ENCODE data around the gene GNAT3.

The GNAT3 gene

GRCh38 chr7:80481196-80481884, 30.5 kb downstream of the GNAT3 start:
- no peak for DNase-seq (ENCODE audit: low read depth)
- no peak overlapping the region for H3K4me3 ChIP-seq (ENCODE audit: low read depth, low read length)
- no peak for TF ChIP-seq CTCF (IDR thresholded peaks at IDR 0.05; ENCODE audit: control insufficient read depth, extremely low read depth, insufficient read depth)

- DNase-seq (ENCODE audit: low read depth): no peak
- no peak for TF ChIP-seq CTCF (IDR thresholded peaks at IDR 0.05; ENCODE audit: control insufficient read depth, extremely low read depth, insufficient read depth)
- no peak overlapping the region for H3K4me3 ChIP-seq (ENCODE audit: low read depth, low read length)
These were observed 31.3 kb downstream of the GNAT3 start for GRCh38 chr7:80480566-80480965.

- H3K4me3 ChIP-seq (ENCODE audit: low read depth, low read length): no peak overlapping the region
- no peak for TF ChIP-seq CTCF (IDR thresholded peaks at IDR 0.05; ENCODE audit: control insufficient read depth, extremely low read depth, insufficient read depth)
- DNase-seq (ENCODE audit: low read depth): no peak
These were observed 33.2 kb downstream of the GNAT3 start for GRCh38 chr7:80478683-80479082.

DNA sequence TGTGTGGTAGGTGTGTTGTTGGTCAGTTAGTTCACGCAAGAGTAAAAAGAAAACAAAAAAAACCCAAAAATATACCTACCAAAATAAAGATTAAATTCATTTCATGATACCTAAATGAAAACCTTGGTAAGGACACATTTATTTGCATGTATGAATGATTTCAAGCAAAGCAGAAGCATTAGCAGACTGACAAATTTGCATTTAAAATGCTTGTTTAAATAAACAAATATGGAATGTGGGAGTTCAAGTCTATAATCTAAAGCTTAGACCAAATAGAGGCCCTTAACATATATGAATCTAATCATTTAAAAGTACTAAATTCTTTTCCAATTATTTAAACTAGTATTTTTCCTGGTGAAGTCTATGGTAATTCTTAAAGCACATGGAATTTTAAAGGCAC, 35.8 kb downstream of the GNAT3 start:
- H3K4me3 ChIP-seq (ENCODE audit: low read depth, low read length): no peak overlapping the region
- no peak for TF ChIP-seq CTCF (IDR thresholded peaks at IDR 0.05; ENCODE audit: control insufficient read depth, extremely low read depth, insufficient read depth)

DNA sequence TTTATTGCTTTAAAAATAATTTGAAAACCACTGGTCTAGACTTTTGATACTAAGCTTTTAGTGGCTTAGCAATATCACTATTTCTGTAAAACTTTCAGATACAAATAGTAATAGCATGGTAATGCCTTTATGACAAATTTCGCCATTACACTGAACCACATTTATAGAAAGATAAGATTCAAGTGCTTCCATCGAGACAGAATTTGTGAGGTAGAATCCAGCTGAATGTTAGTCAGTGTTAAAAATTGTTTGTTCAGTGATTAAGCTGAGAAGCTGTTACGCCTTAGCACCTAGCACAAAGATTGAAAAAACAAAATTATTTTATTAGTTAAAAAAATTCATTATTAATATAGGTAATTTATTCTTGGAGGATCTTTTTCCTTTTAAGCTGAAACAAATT, 36.5 kb downstream of the GNAT3 start:
- DNase-seq (ENCODE audit: low read depth): no peak
- H3K4me3 ChIP-seq (ENCODE audit: low read depth, low read length): no peak overlapping the region
- TF ChIP-seq CTCF (IDR thresholded peaks at IDR 0.05; ENCODE audit: control insufficient read depth, extremely low read depth, insufficient read depth): no peak

More for the DNA sequence above, 35.8 kb downstream of the GNAT3 start:
- DNase-seq (ENCODE audit: low read depth): no peak

- H3K4me3 ChIP-seq (ENCODE audit: low read depth, low read length): no peak overlapping the region
- DNase-seq (ENCODE audit: low read depth): no peak
- TF ChIP-seq CTCF (IDR thresholded peaks at IDR 0.05; ENCODE audit: control insufficient read depth, extremely low read depth, insufficient read depth): no peak
These were observed 38.1 kb downstream of the GNAT3 start for GRCh38 chr7:80473751-80474150.

All from LNCaP clone FGC (cell line).